OCI-M2 (cell line): Measurements from ENCODE around the gene CLIP4.

Experiments used
- DNase-seq: peaks from one replicate; lab custom pipeline; 2025; ENCODE audit not compliant: unreplicated experiment; lab: John Stamatoyannopoulos, UW

The CLIP4 gene

DNA sequence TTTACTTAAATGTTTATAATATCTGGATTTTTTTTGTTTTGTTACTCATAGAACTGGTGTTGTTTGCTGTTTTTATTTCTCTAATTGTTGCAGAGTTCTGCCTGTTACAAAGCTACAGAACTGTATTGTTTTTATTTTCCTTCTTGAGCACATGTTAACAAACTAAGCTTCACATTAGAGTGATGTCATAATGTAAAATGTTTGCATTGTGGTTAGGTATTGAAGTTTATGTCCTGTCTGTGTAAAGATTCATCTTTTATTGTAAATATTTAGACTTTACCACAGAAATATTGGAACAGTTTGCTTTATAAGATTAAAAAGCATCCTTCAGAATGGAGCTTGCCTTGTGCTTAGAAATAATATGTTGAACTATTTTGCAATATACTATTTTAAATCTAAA lies 67.7 kb downstream of the CLIP4 start:
- DNase-seq = no peak

DNA sequence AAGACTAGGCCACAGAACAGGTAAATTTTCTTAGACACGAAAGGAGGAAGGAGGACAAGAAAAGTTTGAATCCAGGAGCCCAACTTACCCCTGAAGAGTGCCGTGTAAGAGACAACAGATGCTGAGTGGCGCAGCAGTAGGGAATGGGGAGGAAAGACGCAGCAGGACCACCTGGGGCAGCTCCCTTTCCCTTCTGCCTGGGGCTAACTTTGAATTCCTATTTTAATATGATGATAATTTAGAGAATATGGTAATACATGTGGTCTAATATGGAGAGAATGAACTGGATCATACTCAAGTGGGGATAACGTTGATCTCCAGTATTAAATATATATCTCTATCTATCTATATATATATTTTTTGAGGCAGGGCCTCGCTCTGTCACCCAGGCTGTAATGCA lies 69.3 kb downstream of the CLIP4 start:
- no peak for DNase-seq

DNA sequence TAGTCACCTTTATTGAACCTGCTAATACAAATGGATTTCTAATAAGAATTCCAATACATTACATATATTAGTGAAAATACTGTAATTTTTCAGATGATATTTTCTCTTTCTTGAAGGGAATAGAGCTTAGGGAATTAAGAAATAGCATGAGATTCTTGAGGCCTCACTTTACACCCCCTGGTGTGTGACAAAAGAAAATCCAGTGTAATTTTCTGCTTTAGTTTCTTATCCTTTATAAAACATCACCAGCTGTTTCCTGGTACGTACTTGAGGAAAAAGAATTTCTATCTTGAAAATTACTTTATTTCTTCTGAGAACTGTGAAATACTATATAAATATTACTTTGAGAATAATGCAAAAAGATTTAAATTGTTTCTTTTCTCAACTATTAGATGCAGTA lies 71.6 kb downstream of the CLIP4 start:
- DNase-seq = no peak

DNA sequence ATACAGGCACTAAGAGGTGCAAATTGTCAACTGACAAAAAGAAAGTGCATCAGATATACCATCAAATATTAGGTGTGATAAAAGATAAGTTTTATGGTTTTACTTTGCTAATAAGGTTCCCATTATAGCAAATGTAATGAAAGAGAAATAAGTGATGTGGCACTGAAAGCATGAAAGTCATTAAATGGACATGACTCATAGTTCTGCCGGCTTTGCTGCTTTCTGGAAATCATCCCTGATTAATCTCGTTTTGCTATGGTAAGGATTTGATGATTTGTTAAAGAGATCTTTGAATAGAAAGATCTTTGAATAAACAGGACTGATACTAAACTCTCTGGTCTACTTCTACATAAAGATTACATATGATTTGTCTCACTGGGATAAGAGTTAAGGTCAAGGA lies 72.7 kb downstream of the CLIP4 start:
- no peak for DNase-seq

- no peak for DNase-seq
These were observed 73.8 kb downstream of the CLIP4 start for GRCh38 chr2:29189052-29189451.

DNA sequence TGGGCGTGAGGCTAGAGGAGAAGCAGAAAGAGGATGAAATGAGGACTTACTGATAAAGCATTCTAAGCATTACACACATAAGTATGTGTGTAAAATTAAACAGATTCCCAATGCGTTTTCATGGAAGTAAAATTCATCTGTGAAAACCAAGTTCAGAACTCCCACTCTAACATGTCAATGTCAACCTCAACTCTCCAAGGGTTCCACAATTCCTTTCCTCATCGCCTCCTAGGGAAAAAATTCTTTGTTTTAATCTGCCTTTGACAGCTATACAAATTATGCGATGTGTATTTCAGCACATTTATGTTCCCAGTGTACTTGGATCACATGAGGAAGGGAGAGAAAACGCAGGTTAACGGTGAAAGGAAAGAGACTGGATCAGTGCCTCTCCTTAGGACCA lies 76.6 kb downstream of the CLIP4 start:
- DNase-seq = no peak

DNA sequence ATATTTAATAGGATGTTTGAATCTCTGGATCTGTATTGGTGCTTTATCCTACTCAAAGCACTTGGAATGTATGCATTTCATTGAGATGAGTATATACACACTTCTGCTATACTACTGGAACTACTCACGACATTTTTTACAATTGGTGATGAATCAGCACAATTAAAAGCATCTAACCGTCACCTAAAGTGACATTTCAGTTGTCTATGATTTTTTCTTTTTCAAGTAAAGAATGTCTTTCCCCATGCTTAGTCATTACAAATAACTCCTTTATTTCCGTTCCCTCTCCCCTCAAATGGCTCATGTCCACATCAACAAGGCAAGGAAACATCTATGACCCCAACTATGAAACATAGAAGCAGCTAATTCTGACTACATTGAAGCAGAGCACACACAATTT lies 77.3 kb downstream of the CLIP4 start:
- no peak for DNase-seq

DNA sequence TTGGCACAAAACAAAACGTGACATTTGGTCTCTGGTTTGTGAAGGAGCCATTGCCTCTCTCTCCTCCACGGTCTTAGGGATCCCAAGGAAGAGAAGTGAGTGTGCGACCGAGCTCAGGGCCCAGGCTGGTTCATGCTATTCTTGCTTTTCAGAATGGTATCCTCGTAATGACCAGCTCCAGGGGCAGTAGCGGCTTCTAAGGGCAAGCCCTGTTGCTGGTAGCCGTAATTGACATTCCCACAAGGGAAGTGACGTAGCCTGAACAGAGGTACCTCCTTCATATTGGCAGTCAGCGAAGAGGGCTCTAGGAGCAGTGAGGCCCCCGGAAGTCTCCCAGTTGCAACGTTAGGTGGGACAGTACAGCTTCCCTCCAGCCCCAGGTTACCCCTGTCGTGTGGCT lies 77.9 kb downstream of the CLIP4 start:
- no peak for DNase-seq

GRCh38 chr2:29193681-29194080 lies 78.5 kb downstream of the CLIP4 start:
- DNase-seq = no peak

DNA sequence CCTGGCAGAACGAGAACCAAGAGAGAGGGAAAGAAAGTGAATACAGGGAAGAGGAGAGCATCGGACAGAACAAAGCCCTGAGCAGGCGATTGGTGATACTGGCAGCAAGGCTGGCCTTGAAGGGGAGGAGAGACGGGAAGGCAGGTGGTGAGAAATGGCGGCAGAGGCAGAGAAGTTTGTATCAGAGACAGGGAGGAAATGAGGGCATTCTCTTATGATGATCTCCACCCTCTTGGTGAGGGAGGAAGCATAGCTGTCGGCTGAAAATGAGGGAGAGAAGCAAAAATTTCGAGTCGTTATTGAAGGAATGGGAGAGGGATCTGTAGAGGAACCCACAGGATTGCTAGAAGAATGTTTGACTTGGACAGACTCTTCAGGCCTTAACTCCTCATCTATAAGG lies 80.6 kb downstream of the CLIP4 start:
- no peak for DNase-seq

DNA sequence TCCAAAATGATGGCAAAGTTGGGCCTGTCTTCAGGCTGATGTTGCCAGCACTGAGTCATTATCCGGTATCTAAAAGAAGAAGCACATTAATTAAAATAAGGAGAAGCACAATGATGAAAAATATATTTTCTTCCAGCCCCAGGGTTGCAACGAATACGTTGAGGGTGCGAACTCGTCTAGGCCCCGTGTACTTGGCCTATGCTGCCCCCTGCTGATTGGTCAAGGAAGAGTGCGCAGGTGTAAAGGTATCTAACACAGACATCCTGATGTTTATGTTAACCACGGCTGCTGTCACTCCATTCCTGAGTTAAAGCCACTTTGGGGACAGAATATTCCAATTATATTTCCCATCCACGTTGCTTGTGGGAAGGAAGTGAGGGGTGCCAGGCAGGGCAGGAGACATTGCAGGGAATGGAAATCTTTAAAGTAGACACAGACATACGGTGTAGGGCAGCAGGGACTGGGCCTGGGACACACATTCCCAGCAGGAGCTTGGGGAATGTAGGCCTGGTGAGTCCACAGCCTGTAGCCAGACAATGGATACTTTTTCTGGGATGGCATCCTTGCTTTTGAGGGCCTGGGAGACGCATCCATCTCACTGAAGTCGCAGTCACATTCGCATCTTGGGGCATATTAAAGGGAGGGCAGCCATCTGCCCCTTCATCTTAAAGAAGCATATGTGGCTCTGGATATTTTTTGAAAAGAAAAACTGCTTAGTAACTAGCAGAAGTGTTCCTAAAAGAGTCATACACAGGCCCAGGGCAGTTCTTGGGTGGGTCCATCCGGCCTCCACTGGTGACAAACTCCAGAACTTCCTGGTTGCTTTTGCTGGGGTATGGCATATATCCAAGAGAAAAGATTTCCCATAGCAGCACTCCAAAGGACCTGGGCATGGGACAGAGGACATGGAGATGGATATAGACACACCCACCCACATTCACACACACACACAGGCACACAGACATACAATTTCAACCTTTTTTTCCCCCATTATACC lies 81.9 kb downstream of the CLIP4 start:
- DNase-seq = no peak

- DNase-seq = no peak
These were observed 86.8 kb downstream of the CLIP4 start for GRCh38 chr2:29201979-29202378.

DNA sequence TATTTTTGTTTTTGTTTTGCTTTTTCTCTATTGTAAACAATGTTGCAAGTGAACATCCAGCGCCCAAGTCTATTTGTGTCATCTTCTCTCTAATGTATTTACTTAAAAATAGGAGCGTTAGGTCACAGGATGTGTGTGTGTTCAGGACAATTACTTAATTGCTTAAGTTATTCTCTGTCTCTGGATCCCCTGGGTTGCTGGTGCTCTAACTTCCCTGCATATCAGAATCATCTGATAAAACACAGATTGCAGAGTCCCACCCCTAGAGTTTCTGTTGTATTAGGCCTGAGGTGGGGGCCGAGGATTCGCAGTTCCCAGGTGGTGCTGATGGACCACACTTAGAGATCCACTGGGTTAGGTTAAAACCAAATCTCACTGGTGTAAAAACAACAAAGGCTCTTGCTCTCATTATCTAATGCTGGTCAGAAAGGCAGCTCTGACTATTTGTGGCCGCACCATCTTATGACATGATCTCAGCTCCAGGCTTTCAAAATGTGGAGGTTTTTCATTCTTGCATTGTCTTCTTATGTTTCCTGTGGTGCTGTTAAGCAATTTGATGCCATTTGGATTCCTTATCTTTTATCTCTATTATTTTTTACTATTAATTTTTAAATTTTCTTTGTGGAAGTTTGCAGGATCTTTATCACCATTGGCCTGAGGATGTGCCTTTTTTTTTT lies 87.7 kb downstream of the CLIP4 start:
- DNase-seq = no peak

- no peak for DNase-seq
These were observed 91.7 kb downstream of the CLIP4 start for GRCh38 chr2:29206941-29207340.

DNA sequence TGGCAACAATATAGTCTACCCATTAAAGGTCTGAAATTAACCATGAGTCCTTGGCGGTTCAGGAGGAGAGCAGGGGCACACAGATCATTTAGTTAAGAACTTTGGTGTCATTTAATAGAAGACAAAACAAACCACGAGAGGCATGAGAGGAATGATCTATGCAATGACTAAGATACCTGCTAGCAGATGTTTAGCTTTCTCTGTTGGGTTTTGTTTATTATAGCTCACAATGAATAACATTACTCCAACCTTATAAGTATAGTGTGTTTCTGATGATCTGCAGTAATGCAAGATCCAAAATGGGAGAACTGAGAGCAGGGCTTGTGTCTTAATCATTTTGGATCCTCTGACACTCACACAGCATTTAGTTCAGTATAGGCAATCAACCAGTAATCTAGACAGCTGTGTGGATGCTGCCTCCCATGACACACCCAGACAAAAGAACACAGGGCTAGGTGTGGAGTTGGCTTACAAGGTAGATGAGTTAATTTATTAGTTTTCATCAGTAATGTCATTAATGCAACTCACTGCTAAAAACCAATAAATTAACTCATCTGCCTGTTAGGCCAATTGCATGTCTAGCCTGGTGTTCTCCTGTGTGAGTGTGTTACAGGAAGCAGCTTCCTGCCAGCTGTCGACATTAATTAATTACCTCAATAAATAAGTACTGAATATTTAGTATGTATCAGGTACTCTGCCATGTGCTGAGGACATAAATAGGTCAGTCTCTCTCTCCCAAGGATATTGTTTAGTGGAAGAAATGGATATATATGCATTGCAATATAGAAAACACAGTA lies 92.3 kb downstream of the CLIP4 start:
- DNase-seq = no peak

- no peak for DNase-seq
These were observed 94.3 kb downstream of the CLIP4 start for GRCh38 chr2:29209551-29209950.

GRCh38 chr2:29212009-29212408 lies 96.8 kb downstream of the CLIP4 start:
- DNase-seq = no peak

GRCh38 chr2:29213888-29214291 lies 98.7 kb downstream of the CLIP4 start:
- no peak for DNase-seq

GRCh38 chr2:29215073-29215472 lies 99.9 kb downstream of the CLIP4 start:
- no peak for DNase-seq

GRCh38 chr2:29215739-29216608 lies 100.8 kb downstream of the CLIP4 start:
- DNase-seq = no peak

DNA sequence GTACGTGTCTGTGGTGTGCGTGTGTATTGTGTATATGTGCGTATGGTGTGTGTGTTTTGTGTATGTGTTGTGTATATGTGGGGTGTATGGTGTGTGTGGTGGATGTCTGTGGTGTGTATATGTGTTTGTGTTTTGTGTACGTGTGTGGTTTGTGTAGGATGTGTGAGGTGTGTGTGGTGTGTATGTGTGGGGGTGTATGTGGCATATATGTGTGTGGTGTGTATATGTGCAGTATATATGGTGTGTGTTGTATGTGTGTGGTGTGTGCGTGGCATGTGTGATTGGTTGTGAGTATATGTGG lies 101.3 kb downstream of the CLIP4 start:
- DNase-seq = no peak
